T-cell (primary cell): ENCODE data around the gene BPHL. TPM values are rescaled to one million over a fixed set of nuclear protein-coding genes. Genes with fewer than 3 reads are reported as not detected.
A peak's percentile ranks its signal among the peaks of the same experiment; 100 is the strongest.
"Not testable (repeated sequence)": the region's sequence is repeated elsewhere in the genome, so short reads cannot be mapped to it uniquely, and the experiment has no call there.

Experiments used
- ATAC-seq, 4 experiments: fragments of 200-7000 bp in 3 of 4; fragments of 150-1000 bp in 1 of 4; cut with Tn5 transposase; replicated peaks in 1 of 4; 1 replicate in 3 of 4; 2 replicates in 1 of 4; pipeline ENCODE4 v1.10.0; 2021; ENCODE audit warnings: moderate library complexity in 3 of 4, mild to moderate bottlenecking in 2 of 4, moderate number of reproducible peaks in 1 of 4
- CTCF ChIA-PET, 2 donors: fragments of 300-600 bp; sonication (Branson Sonifier 250); formaldehyde crosslinking; loops; one replicate each; lab custom pipeline; 2022; ENCODE audit warnings: antibody characterized with exemption in 2 of 2; lab: Charles Lee
- POLR2A ChIA-PET, 2 donors: fragments of 300-600 bp; sonication (Branson Sonifier 250); formaldehyde crosslinking; loops; one replicate each; lab custom pipeline; 2022; ENCODE audit warnings: antibody characterized with exemption in 2 of 2; lab: Charles Lee
- DNase-seq, 35 experiments: peaks; one replicate each; pipeline versions ENCODE4 v3.0.0 to v3.0.0-alpha.2; 2013 to 2023
- H3K27ac ChIP-seq: one replicate; pipeline ENCODE4 v1.5.1; 2013; ENCODE audit warnings: low read length
- H3K27me3 ChIP-seq, 2 experiments: replicated peaks in 1 of 2; 1 replicate in 1 of 2; 2 replicates in 1 of 2; pipeline versions ENCODE4 v1.6.1 to v1.7.0; 2013; ENCODE audit warnings: low read length in 1 of 2, mixed read lengths in 1 of 2; ENCODE audit not compliant: control insufficient read depth in 2 of 2, insufficient read depth in 2 of 2; ENCODE audit errors: extremely low read depth in 1 of 2
- H3K36me3 ChIP-seq, 2 donors: 1 replicate in 1 of 2; 2 replicates in 1 of 2; pipeline versions ENCODE4 v1.6.1 to v1.7.0; 2013; ENCODE audit warnings: low read length in 1 of 2; ENCODE audit not compliant: control insufficient read depth in 2 of 2, insufficient read depth in 1 of 2; ENCODE audit errors: extremely low read depth in 1 of 2
- H3K4me1 ChIP-seq, 2 experiments: 1 replicate in 1 of 2; 2 replicates in 1 of 2; pipeline versions ENCODE4 v1.6.1 to v1.7.0; 2013; ENCODE audit warnings: low read length in 2 of 2, mixed read lengths in 1 of 2; ENCODE audit not compliant: insufficient read depth in 2 of 2, control insufficient read depth in 1 of 2; ENCODE audit errors: extremely low read depth in 1 of 2
- H3K4me3 ChIP-seq, 2 donors: 1 replicate in 1 of 2; 2 replicates in 1 of 2; pipeline versions ENCODE4 v1.5.1 to v1.7.0; 2013; ENCODE audit warnings: mild to moderate bottlenecking in 2 of 2, low read length in 1 of 2, moderate library complexity in 1 of 2; ENCODE audit not compliant: control insufficient read depth in 1 of 2; ENCODE audit errors: extremely low read depth in 1 of 2
- H3K9me3 ChIP-seq: 2 replicates; pipeline ENCODE4 v1.7.0; 2013
- H3K27ac Mint-ChIP-seq, 2 donors: one replicate each; pipeline ENCODE4 v1.8.0; 2020 to 2021; ENCODE audit warnings: mild to moderate bottlenecking in 2 of 2, mixed read lengths in 2 of 2
- H3K27me3 Mint-ChIP-seq, 2 donors: one replicate each; pipeline ENCODE4 v1.8.0; 2021 to 2022; ENCODE audit warnings: mixed read lengths in 2 of 2
- H3K36me3 Mint-ChIP-seq: one replicate; pipeline ENCODE4 v1.8.0; 2021; ENCODE audit warnings: mixed read lengths
- H3K4me1 Mint-ChIP-seq, 3 donors: one replicate each; pipeline ENCODE4 v1.8.0; 2020 to 2022; ENCODE audit warnings: mixed read lengths in 3 of 3, mild to moderate bottlenecking in 1 of 3
- H3K4me3 Mint-ChIP-seq, 3 donors: one replicate each; pipeline ENCODE4 v1.8.0; 2020 to 2022; ENCODE audit warnings: mild to moderate bottlenecking in 3 of 3, mixed read lengths in 3 of 3, moderate library complexity in 3 of 3
- H3K9me3 Mint-ChIP-seq, 3 donors: one replicate each; pipeline ENCODE4 v1.8.0; 2020 to 2022; ENCODE audit warnings: mixed read lengths in 3 of 3
- WGBS: methylation state at CpG from one replicate; pipeline ENCODE4 v1.1.5; 2013; ENCODE audit warnings: missing lambda C conversion rate; ENCODE audit not compliant: insufficient coverage; 5-methylcytosine and 5-hydroxymethylcytosine counted together
- total RNA-seq, 35 experiments: library from RNA in 6 of 35; stranded (reverse) in 6 of 35; fragments of 120-200 nt in 1 of 35; gene quantifications; one replicate each; pipeline versions ENCODE4 v1.2.1 to v1.2.4 and lab custom pipeline; 2013 to 2026

BPHL gene
- total RNA-seq, 5 donors from 2014 or later (not counting 1 experiment from before 2014, with no cell fraction given): 7.1 to 12.4 (median 11.0) TPM

GRCh38 chr6:3176562-3177355, 58.2 kb downstream of the BPHL start:
- H3K36me3 Mint-ChIP-seq: no peaks in the 10 kb centered on the region
- ChIA-PET CTCF (no interaction called here), POLR2A (no interaction called here)
- H3K27ac ChIP-seq: no peak overlapping the region
- peaks cover 0 to 4% (median 2%) of the 10 kb centered on the region in 3 donors for H3K4me1 Mint-ChIP-seq
- no peak overlapping the region for H3K4me3 Mint-ChIP-seq
- no peaks in the 10 kb centered on the region for H3K36me3 ChIP-seq
- H3K4me3 ChIP-seq: no peak overlapping the region
- H3K9me3 Mint-ChIP-seq: no peaks in the 10 kb centered on the region
- ATAC-seq (peak in 1 of 4 experiments; percentile 46), DNase-seq (no peak)
- H3K9me3 ChIP-seq: no peaks in the 10 kb centered on the region
- 78% methylated on average over 16 of the region's 22 CpGs for WGBS
- H3K4me1 ChIP-seq: no peaks in the 10 kb centered on the region
- no peak overlapping the region for H3K27ac Mint-ChIP-seq
- peaks cover 5 to 19% of the 10 kb centered on the region in 2 donors for H3K27me3 Mint-ChIP-seq
- H3K27me3 ChIP-seq: peaks cover 0 to 11% of the 10 kb centered on the region in 2 experiments

GRCh38 chr6:3178666-3179065, 60.2 kb downstream of the BPHL start:
- H3K27me3 ChIP-seq: peaks cover 0 to 13% of the 10 kb centered on the region in 2 experiments
- H3K9me3 Mint-ChIP-seq, DNase-seq, H3K27ac ChIP-seq, H3K4me1 Mint-ChIP-seq, H3K9me3 ChIP-seq, H3K4me1 ChIP-seq, CTCF ChIA-PET, POLR2A ChIA-PET, H3K4me3 ChIP-seq, H3K36me3 Mint-ChIP-seq, H3K4me3 Mint-ChIP-seq, H3K36me3 ChIP-seq, ATAC-seq, H3K27ac Mint-ChIP-seq: not testable (repeated sequence)
- 90% methylated on average over 5 of the region's 8 CpGs for WGBS
- H3K27me3 Mint-ChIP-seq: peaks cover 8 to 19% of the 10 kb centered on the region in 2 donors

- Mint-ChIP-seq H3K27me3 (peaks cover 15 to 26% of the 10 kb centered on the region in 2 donors), H3K27ac (peak overlapping the region; percentile 44 to 80), H3K4me3 (peak overlapping the region; percentile 50 to 69 (median 62))
- H3K27me3 ChIP-seq: peaks cover 0 to 18% of the 10 kb centered on the region in 2 experiments
- H3K4me3 ChIP-seq, POLR2A ChIA-PET, H3K9me3 Mint-ChIP-seq, H3K4me1 ChIP-seq, H3K36me3 Mint-ChIP-seq, H3K4me1 Mint-ChIP-seq, H3K36me3 ChIP-seq, H3K27ac ChIP-seq, DNase-seq, H3K9me3 ChIP-seq, CTCF ChIA-PET: not testable (repeated sequence)
- WGBS: no CpG with 5 or more reads among the region's 8 CpGs
- peak in 1 of 4 experiments; percentile 43 for ATAC-seq
Observed at GRCh38 chr6:3179945-3180344, 61.4 kb downstream of the BPHL start.

GRCh38 chr6:3181105-3181504, 62.6 kb downstream of the BPHL start:
- Histone ChIP-seq H3K4me3 (no peak overlapping the region), H3K9me3 (no peaks in the 10 kb centered on the region), H3K27ac (no peak overlapping the region), H3K27me3 (peaks cover 0 to 13% of the 10 kb centered on the region in 2 experiments), H3K4me1 (no peaks in the 10 kb centered on the region), H3K36me3 (no peaks in the 10 kb centered on the region)
- DNase-seq (no peak), ATAC-seq (no peak)
- Mint-ChIP-seq H3K36me3 (no peaks in the 10 kb centered on the region), H3K27ac (no peak overlapping the region), H3K27me3 (peaks cover 22 to 28% of the 10 kb centered on the region in 2 donors), H3K9me3 (no peaks in the 10 kb centered on the region), H3K4me1 (peaks cover 0 to 4% (median 2%) of the 10 kb centered on the region in 3 donors), H3K4me3 (no peak overlapping the region)
- 100% methylated on average over 1 of the region's 2 CpGs for WGBS
- CTCF ChIA-PET: no interaction called here
- POLR2A ChIA-PET: no interaction called here

GRCh38 chr6:3183066-3183465, 64.6 kb downstream of the BPHL start:
- ATAC-seq: no peak
- POLR2A ChIA-PET: no interaction called here
- CTCF ChIA-PET: interaction anchor here in 1 of 2 donors (0.7 kb wide), 2 partner anchors 12 to 97 kb away, joined by 3 read pairs; no protein-coding TSS in a partner anchor
- Mint-ChIP-seq H3K9me3 (no peaks in the 10 kb centered on the region), H3K4me3 (no peak overlapping the region), H3K27ac (no peak overlapping the region), H3K36me3 (no peaks in the 10 kb centered on the region), H3K27me3 (peaks cover 22 to 28% of the 10 kb centered on the region in 2 donors), H3K4me1 (peaks cover 0 to 2% (median 0%) of the 10 kb centered on the region in 3 donors)
- Histone ChIP-seq H3K27me3 (peaks cover 0 to 17% of the 10 kb centered on the region in 2 experiments), H3K9me3 (no peaks in the 10 kb centered on the region), H3K27ac (no peak overlapping the region), H3K36me3 (no peaks in the 10 kb centered on the region), H3K4me1 (no peaks in the 10 kb centered on the region), H3K4me3 (no peak overlapping the region)
- no peak for DNase-seq
- WGBS: 90% methylated on average over 4 of the region's 4 CpGs

GRCh38 chr6:3186974-3187382, 68.5 kb downstream of the BPHL start:
- no peak overlapping the region for H3K27ac Mint-ChIP-seq
- Histone ChIP-seq H3K4me1 (no peaks in the 10 kb centered on the region), H3K4me3 (no peak overlapping the region), H3K27ac (no peak overlapping the region), H3K27me3 (peaks cover 0 to 21% of the 10 kb centered on the region in 2 experiments), H3K9me3 (no peaks in the 10 kb centered on the region), H3K36me3 (no peaks in the 10 kb centered on the region)
- POLR2A ChIA-PET: no interaction called here
- H3K36me3 Mint-ChIP-seq: no peaks in the 10 kb centered on the region
- ATAC-seq (no peak), DNase-seq (no peak)
- peaks cover 14 to 23% of the 10 kb centered on the region in 2 donors for H3K27me3 Mint-ChIP-seq
- no peaks in the 10 kb centered on the region for H3K9me3 Mint-ChIP-seq
- 86% methylated on average over 1 of the region's 3 CpGs for WGBS
- H3K4me3 Mint-ChIP-seq: no peak overlapping the region
- CTCF ChIA-PET: interaction anchor here in 1 of 2 donors (0.5 kb wide), 1 partner anchor 60 kb away, joined by 9 read pairs; no protein-coding TSS in a partner anchor
- no peaks in the 10 kb centered on the region for H3K4me1 Mint-ChIP-seq
